ENCODE results near the gene NRARP.
"Not testable (repeated sequence)": the region's sequence is repeated elsewhere in the genome, so short reads cannot be mapped to it uniquely, and the experiment has no call there.

NRARP gene

DNA sequence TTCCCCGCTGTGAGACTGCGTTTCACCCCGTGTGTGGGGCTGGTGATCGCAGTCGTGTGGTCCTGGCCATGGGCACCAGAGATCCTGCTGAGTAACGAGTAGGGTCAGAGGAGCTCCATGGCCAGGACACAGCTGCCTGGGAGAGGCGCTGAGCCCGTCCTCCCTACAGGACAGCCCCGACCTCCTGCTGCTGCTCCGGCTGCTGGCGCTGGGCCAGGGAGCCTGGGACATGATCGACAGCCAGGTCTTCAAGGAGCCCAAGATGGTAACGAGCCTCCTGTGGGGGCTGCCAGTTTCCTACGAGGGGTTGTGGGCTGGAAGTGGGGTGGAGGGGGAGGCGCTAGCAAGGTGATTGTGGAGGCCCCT is 35.9 kb downstream of the NRARP start:
- H3K4me3 ChIP-seq (ENCODE audit: low read depth, low read length) = no peak overlapping the region

DNA sequence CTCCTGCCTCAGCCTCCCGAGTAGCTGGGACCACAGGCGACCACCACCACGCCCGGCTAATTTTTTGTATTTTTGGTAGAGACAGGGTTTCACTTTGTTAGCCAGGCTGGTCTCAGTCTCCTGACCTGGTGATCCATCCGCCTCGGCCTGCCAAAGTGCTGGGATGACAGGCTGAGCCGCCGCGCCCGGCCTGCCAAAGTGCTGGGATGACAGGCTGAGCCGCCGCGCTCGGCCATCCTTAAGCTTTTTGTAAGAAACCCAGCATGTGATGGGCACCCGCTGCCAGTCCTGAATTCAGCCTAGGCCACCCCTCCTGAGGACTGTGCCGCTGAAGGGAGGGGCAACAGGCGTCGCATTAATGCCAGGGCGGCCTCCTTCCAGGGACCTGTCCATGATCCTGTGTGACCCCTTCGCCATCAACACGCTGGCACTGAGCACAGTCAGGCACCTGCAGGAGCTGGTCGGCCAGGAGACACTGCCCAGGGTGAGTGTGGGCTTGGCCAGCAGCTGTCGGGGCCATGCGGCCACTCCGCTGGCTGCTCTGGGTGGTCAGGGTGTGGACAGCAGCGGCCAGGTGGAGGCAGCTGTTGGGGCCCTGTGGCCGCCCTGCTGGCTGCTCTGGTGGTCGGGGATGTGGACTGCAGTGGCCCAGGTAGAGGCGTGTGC is 36.4 kb downstream of the NRARP start:
- H3K4me3 ChIP-seq (ENCODE audit: low read depth, low read length) = no peak overlapping the region

DNA sequence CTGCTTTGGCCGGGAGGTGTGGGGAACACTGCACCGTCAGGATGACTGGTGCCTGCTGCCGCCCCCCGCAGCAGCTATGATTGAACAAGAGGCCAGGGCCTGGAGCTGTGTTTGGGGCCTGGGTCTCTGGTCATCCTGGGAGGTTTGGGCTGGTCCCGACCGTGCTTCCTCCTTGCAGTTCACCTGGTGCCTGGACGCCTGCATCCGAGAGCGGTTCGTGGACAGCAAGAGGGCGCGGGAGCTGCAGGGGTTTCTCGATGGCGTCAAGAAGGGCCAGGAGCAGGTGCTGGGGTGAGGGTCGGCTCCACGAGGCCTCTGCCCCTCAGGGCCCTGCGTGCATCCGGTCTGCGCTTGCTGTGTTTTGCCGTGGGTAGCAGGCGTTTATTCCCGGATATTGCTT is 38.0 kb downstream of the NRARP start:
- no peak overlapping the region for H3K4me3 ChIP-seq (ENCODE audit: low read depth, low read length)

DNA sequence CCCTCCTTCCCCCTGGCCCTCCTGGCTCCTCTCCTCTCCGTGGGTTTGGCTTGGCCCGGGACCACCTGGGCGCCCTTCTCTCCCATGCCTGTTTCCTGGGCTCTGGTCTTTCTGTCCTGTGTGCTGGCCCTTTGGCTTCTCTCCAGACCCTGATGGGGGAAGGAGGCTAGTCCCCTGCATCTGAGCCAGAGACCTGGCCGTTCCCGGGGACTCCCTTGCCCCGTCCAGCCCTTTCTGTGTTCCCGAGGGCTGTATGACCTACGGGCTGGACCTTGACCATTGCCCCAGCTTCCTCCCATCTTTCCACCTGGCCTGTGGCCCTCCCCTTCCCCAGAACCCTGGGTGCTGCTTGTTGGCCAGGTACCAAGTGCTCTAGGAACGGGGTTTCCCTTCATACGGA is 38.6 kb downstream of the NRARP start:
- H3K4me3 ChIP-seq (ENCODE audit: low read depth, low read length) = no peak overlapping the region

DNA sequence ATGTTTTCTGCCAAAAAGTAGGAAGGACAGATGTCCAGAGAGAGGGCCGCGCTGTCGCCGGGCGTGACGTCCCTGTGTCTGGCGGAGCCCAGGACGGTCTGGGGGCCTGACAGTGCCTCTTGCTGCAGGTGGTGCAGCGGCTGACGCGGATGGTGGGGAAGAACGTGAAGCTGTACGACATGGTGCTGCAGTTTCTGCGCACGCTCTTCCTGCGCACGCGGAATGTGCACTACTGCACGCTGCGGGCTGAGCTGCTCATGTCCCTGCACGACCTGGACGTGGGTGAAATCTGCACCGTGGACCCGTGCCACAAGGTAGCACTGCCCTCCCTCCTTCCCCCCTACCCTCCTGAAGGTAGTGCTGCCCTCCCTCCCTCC is 39.2 kb downstream of the NRARP start:
- no peak overlapping the region for H3K4me3 ChIP-seq (ENCODE audit: low read depth, low read length)

DNA sequence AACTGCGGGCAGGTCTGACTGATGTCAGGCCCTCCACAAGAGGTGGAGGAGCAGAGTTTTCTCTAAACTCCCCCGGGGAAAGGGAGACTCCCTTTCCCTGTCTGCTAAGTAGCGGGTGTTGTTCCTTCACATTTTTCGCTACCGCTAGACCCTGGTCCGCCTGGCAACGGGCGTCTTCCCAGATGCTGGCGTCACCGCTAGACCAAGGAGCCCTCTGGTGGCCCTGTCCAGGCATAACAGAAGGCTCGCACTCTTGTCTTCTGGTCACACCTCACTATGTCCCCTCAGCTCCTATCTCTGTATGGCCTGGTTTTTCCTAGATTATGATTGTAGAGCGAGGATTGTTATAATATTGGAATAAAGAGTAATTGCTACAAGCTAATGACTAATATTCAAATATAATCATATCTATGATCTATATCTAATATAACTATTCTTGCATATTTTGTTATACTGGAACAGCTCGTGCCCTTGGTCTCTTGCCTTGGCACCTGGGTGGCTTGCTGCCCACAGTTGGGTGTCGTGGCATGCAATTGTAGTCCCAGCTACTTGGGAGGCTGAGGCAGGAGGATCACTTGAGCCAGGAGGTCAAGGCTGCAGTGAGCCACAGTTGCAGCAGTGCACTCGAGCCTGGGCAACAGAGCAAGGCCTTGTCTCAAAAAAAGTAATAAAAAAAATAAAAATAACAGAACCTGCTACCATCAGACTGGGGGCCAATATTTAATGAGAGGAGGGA is 39.7 kb downstream of the NRARP start:
- H3K4me3 ChIP-seq (ENCODE audit: low read depth, low read length) = not testable (repeated sequence)

DNA sequence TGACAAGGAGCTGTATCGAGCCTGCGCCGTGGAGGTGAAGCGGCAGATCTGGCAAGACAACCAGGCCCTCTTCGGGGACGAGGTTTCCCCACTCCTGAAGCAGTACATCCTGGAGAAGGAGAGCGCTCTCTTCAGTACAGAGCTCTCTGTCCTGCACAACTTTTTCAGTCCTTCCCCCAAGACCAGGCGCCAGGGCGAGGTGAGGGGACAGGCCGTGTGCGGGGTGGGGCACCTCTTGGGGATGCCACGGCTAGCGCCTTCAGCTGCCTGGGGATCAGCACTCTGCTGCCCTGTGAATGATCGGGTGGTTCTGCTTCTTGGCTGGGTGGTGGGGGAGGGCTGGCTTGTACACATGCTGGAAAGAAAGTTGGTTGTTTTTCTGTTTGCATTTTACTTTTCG is 45.2 kb downstream of the NRARP start:
- no peak overlapping the region for H3K4me3 ChIP-seq (ENCODE audit: low read depth, low read length)

DNA sequence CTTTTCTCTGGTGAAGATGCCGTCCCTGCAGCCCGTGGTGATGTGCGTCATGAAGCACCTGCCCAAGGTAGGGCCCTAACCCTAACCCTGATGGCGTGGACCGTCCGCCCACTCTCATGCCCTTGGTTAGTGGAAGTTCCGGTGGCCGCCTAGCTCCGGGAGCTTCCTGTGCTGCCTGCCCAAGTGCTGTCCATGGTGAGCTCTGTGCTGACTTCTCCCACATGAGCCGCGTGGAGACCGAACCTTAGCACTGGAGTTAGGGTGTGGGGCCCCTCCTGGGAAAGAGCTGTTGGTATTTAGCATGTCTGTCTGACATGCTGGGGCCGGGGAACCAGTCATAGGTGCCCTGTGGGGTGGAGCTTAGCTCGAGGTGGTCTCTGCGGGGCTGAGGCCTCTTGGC is 45.7 kb downstream of the NRARP start:
- no peak overlapping the region for H3K4me3 ChIP-seq (ENCODE audit: low read depth, low read length)

DNA sequence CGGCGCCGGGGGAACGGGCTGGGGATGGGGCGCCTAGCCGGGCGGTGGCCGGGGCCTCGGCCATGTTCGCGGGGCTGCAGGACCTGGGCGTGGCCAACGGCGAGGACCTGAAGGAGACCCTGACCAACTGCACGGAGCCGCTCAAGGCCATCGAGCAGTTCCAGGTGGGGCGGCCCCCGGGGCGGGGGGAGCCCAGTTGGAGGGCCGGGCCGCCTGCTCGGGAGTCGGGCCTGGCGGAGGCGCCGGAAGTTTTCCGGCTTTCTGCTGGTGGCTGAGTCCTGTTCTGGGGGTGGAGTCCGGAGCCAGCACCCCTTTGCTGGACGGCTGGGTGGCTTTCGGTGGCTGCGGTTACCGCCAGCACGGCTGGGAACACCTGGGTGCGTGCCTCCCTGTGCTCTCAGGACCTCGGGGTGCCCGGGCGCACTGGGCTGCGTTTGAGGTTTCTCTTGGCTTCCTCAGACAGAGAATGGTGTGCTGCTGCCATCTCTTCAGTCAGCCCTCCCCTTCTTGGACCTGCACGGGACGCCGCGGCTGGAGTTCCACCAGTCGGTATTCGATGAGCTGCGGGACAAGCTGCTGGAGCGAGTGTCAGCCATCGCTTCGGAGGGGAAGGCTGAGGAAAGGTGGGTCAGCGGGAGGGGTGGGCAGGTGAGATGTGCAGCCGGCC is 46.5 kb downstream of the NRARP start:
- H3K4me3 ChIP-seq (ENCODE audit: low read depth, low read length) = peak overlapping the region; percentile 94

DNA sequence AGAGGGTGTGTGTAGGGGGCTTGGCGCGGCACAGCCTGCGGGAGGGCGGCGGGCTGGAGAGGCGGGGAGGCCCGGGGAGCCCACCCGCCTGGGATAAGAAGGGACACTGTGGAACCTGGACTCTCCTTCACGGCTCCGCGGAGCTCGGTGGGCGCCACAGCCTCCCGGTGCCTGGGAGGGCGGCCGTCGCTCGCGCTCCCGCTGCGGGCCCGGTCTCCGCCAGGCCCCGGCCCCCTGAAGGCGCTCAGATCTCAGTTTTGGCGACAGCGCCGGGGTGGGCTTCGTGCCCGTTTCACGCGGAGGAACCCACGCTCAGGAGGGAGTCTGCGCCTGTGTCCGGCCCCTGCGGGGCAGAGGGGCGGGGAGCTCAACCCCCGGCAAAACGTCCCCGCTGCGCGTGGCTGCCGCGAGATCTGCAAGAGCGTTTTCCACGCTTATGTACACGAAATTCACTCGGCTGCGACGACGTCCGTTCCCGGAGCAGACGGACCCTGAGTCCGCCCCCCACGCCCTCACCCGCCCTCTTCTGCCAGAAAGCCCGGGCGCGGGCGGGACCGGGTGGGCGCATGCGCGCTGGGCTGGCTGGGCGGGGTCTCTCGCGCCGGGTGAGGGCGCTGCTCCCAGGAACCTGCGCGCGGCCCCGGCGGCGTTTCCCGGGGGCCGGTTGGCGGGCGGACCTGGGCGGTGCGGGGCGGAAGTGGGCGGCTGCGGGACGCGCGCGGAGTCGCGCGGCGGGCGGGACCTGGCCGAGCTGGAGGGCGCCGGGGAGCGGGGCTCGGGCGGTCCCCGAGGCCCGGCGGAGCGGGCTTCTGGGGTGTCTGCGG is 47.2 kb downstream of the NRARP start, which contains the start of gene NELFB:
Gene NELFB, plus strand, starts transcription at position 704 of the 824 bp plus-strand sequence.
- H3K4me3 ChIP-seq (ENCODE audit: low read depth, low read length) = peak within 1 kb of the TSS; percentile 94

DNA sequence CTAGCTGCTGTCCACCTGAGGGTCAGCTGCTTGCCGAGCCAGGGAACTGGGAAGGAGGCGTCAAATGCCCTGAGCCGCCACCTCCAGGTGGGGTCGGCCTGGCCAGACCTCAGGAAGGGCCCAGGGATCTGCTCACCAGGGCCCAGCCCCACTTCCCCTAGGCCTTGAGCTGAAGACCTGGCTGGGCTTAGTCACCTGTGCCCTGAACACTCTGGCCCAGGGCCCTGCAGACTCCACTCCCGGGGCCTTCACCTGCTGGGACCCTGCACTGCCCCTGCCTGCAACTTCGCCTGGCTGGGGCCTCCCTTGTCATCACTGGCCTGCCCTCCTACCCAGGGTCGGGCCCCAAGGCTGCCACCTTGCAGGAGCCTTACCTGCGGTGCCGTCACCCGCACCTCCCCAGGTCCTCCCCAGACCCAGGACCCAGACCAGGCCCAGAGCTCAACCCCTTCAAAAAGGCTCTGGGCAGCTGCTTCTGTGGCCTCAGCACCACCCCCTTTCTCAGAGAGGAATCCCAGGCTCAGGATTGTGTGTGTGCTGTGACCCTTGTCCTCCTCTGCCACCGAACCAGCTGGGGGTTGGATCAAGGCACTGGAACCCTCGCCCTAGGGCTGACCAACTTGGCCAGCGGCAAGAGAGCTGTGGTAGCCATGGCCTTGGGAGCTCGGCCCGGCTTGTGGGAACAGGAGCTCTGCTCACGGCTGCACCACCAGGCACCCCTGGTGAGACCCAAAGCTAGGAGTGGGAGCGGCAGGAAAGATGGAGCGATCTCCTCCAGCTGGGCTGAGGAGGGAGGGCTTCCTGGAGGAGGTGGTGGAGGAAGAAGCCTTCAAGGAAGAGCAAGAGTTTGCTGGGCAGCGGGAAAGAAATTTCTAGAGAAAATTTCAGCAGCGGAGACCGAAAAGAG is 48.1 kb downstream of the NRARP start:
- peak overlapping the region; percentile 94 for H3K4me3 ChIP-seq (ENCODE audit: low read depth, low read length)

DNA sequence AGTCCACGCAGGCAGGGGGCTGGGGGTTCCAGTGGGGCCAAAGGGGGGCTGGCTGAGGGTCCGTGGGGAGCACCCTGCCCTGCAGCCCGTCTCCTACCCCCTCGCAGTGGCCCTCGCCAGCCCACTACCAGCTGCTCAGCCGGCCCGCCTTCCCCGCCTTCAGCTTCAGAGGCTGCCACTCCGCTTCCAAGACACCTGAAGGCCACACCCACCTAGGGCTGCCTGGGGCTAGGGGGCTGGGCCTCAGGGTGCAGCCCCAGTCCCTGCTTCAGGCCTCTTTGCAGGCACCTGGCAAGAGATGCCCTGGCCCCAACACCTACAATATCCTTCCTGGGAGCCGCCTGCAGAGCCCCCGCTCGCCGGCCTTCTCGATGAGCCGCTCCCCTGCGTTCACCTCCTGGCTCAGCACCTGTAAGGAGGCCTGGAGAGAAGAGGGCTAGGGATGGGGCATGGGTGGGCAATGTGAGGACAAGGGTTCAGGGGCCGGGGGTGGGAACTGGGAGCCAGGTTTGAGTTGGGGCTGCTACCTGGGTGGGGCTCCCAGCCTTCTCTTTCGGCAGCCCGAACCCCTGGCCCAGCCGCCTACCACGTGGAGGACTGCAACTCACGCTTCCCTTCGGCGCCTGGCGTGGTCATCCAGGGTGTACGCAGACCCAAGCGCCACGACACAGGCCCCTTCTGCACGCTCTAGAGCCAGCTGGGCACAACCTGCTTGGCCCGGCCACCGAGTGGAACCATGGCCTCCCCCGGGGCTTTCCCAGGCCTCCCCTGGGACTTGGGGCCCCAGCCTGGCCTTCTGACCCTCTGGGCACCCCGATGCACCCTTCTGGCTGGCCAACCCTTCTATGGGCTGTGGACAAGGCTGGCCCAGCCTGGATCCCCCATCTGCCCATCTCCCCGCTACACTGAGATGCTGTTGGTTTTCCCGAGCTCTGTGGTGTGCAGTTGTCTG is 49.2 kb downstream of the NRARP start:
- H3K4me3 ChIP-seq (ENCODE audit: low read depth, low read length) = no peak overlapping the region

DNA sequence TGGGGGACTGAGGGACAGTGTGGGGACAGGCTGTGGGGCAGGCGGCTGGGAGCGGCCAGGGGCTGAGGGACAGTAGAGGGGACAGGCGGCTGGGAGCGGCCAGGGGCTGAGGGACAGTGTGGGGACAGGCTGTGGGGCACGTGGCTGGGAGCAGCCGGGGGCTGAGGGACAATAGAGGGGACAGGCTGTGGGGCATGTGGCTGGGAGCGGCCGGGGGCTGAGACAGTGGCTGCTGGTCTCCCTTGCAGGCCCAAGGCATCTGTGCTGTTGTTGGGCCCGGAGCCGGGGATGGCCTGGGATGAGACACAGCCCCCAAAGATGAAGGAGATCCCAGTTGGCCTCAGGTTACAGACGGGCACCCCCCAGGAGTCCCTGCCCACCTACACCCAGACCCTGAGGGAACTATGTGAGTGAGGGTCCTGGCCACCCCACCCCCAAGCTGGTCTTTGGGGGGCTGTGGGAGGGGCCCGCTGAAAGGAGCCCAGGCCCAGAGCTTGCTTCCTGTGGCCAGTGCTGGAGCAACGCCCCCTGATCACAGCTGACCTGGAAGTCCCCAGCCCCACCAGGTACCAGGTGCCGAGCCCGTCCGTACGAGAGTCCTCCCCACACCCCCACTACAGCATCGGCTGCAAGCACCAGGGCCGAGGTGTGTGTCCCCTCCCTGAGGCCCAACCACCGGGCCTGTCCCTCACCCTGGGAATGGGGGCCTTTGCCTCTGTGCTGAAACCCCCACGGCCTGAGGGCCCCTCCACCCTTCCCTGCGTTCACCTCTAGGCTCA is 50.4 kb downstream of the NRARP start:
- H3K4me3 ChIP-seq (ENCODE audit: low read depth, low read length) = no peak overlapping the region

DNA sequence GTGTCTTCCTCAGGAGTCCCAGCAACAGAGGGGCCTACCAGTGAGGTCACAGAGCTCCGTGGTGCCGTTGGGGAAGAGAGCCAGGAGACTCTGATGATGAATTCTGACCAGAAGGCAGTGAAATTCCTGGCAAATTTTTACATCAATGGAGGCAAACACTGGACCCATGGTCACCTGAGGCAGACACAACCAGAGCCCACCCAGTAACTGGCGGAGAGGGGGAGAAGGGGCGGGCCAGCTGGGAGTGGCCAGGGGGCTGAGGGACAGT is 50.9 kb downstream of the NRARP start, which contains the start of gene STPG3:
Gene STPG3, plus strand, starts transcription at position 93 of the 268 bp plus-strand sequence. Its CDS starts 1 bp downstream, at position 94.
- H3K4me3 ChIP-seq (ENCODE audit: low read depth, low read length) = no peak within 1 kb of the TSS

DNA sequence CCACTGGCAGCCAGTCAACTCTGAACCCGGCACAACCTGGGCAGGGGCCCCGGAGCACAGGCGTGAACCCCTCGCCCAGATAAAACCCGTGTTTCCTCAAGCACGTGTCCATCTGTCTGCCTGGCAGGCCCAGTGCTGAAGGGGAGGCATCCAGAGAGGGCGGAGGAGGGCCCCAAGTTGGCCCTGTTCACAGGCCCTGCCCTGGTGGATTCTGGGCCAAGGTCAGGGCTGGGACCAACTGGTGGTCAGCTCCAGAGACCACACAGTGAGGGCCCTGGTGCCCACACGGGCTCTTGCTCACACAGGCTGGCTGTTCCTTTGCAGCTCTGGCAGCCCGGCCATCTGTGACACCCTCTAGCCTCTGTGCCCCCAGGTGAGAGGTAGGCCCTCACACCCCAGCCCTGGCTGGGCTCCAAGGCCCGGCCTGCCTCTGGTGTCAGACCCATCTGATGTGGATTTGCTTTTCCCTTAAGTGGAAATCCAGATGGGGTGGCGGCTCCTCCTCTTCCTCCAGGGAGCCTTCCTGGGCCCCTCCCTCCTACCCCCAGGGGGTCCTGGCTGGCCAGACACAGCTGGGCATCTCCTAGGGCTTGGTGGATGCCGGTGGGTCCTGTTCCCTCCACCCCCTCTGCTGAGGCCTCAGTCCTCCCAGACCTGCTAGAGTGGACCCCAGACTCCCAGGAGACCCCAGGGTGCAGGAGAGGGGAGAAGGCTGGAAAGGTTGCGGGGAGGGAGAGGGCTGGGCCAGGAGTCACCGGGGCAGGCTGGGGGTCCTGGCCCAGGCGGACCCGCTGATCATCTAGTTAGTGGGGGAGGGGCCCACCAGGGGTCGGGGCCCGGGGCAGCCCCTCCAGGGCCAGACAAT is 51.5 kb downstream of the NRARP start:
- no peak overlapping the region for H3K4me3 ChIP-seq (ENCODE audit: low read depth, low read length)
